Naive thymus-derived CD8-positive, alpha-beta T cell (primary cell): Measurements from ENCODE around the gene CD1B. TPM values are rescaled to one million over a fixed set of nuclear protein-coding genes. Genes with fewer than 3 reads are reported as not detected.
"Not testable (repeated sequence)": the region's sequence is repeated elsewhere in the genome, so short reads cannot be mapped to it uniquely, and the experiment has no call there.

Experiments used
- ATAC-seq, 2 donors: fragments of 150-1000 bp; cut with Tn5 transposase in 1 of 2; sonication (Bioruptor Pico), chemical (Tn5 transposase) in 1 of 2; 1 replicate in 1 of 2; 2 replicates in 1 of 2; pipeline ENCODE4 v1.10.0; 2021; ENCODE audit warnings: mild to moderate bottlenecking in 2 of 2, moderate library complexity in 2 of 2
- POLR2A ChIA-PET: fragments of 350-600 bp; sonication (Branson Sonifier 250); formaldehyde crosslinking; loops from one replicate; lab custom pipeline; 2021; ENCODE audit warnings: antibody characterized with exemption; lab: Charles Lee
- DNase-seq, 10 donors: peaks; one replicate each; pipeline versions ENCODE4 v3.0.0 to v3.0.0-alpha.2; 2020 to 2022
- H3K27ac Mint-ChIP-seq, 10 donors: one replicate each; pipeline ENCODE4 v1.8.0; 2020 to 2022; ENCODE audit warnings: mild to moderate bottlenecking in 10 of 10, mixed read lengths in 10 of 10, moderate library complexity in 4 of 10, inconsistent platforms in 1 of 10
- H3K27me3 Mint-ChIP-seq, 5 donors: one replicate each; pipeline ENCODE4 v1.8.0; 2021 to 2022; ENCODE audit warnings: mixed read lengths in 5 of 5
- H3K36me3 Mint-ChIP-seq, 3 donors: one replicate each; pipeline ENCODE4 v1.8.0; 2020 to 2022; ENCODE audit warnings: mixed read lengths in 3 of 3, mild to moderate bottlenecking in 2 of 3, inconsistent platforms in 1 of 3
- H3K4me1 Mint-ChIP-seq, 4 donors: one replicate each; pipeline ENCODE4 v1.8.0; 2021 to 2022; ENCODE audit warnings: mixed read lengths in 4 of 4
- H3K4me3 Mint-ChIP-seq, 10 donors: one replicate each; pipeline ENCODE4 v1.8.0; 2020 to 2022; ENCODE audit warnings: mild to moderate bottlenecking in 10 of 10, mixed read lengths in 10 of 10, moderate library complexity in 6 of 10, inconsistent platforms in 1 of 10
- H3K9me3 Mint-ChIP-seq, 9 donors: one replicate each; pipeline ENCODE4 v1.8.0; 2020 to 2022; ENCODE audit warnings: mixed read lengths in 9 of 9, mild to moderate bottlenecking in 3 of 9, inconsistent platforms in 1 of 9, moderate library complexity in 1 of 9
- polyA plus RNA-seq, 3 donors: library from polyadenylated mRNA; unstranded; fragments of 300-500 nt; fragmentation: Illumina TruSeq; gene quantifications; one replicate each; pipeline ENCODE4 v1.2.3, GENCODE V29; 2021
- total RNA-seq, 8 experiments: library from RNA in 2 of 8; stranded (reverse) in 2 of 8; gene quantifications; one replicate each; pipeline ENCODE4 v1.2.3 and lab custom pipeline; 2021 to 2026

The CD1B gene
- total and polyA plus RNA-seq, 5 experiments from 2014 or later, result not detected

DNA sequence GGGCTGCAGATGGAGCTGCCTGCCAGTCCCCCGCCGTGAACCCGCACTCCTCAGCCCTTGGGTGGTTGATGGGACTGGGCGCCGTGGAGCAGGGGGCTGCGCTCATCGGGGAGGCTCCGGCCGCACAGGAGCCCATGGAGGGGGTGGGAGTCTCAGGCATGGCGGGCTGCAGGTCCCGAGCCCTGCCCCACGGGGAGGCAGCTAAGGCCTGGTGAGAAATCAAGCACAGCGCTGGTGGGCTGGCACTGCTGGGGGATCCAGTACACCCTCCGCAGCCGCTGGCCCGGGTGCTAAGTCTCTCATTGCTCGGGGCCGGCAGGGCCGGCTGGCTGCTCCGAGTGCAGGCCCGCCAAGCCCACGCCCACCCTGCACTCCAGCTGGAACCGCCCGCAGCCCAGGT, 17.6 kb upstream of the CD1B start:
- Mint-ChIP-seq H3K9me3 (peaks cover 0 to 16% (median 6%) of the 10 kb centered on the region in 9 donors), H3K27me3 (peaks cover 4 to 10% (median 9%) of the 10 kb centered on the region in 5 donors)
- H3K27ac Mint-ChIP-seq, H3K4me3 Mint-ChIP-seq, H3K4me1 Mint-ChIP-seq, ATAC-seq, H3K36me3 Mint-ChIP-seq, DNase-seq, POLR2A ChIA-PET: not testable (repeated sequence)

- H3K27ac Mint-ChIP-seq, H3K36me3 Mint-ChIP-seq, ATAC-seq, POLR2A ChIA-PET, H3K4me3 Mint-ChIP-seq: not testable (repeated sequence)
- Mint-ChIP-seq H3K27me3 (peaks cover 4 to 11% (median 7%) of the 10 kb centered on the region in 5 donors), H3K4me1 (peaks cover 0 to 25% (median 8%) of the 10 kb centered on the region in 4 donors), H3K9me3 (peaks cover 0 to 26% (median 14%) of the 10 kb centered on the region in 9 donors)
- DNase-seq, result peak in 1 of 10 donors; percentile 46
Measured at GRCh38 chr1:158336413-158336812, 5.1 kb upstream of the CD1B start.

GRCh38 chr1:158335213-158335532, 3.8 kb upstream of the CD1B start:
- Mint-ChIP-seq H3K9me3 (peaks cover 0 to 26% (median 10%) of the 10 kb centered on the region in 9 donors), H3K27me3 (peaks cover 4 to 11% (median 7%) of the 10 kb centered on the region in 5 donors), H3K4me1 (peaks cover 0 to 25% (median 8%) of the 10 kb centered on the region in 4 donors), H3K27ac (no peak overlapping the region), H3K4me3 (no peak overlapping the region), H3K36me3 (peaks cover 0 to 8% (median 6%) of the 10 kb centered on the region in 3 donors)
- no peak for ATAC-seq
- no peak for DNase-seq
- POLR2A ChIA-PET, result no interaction called here

DNA sequence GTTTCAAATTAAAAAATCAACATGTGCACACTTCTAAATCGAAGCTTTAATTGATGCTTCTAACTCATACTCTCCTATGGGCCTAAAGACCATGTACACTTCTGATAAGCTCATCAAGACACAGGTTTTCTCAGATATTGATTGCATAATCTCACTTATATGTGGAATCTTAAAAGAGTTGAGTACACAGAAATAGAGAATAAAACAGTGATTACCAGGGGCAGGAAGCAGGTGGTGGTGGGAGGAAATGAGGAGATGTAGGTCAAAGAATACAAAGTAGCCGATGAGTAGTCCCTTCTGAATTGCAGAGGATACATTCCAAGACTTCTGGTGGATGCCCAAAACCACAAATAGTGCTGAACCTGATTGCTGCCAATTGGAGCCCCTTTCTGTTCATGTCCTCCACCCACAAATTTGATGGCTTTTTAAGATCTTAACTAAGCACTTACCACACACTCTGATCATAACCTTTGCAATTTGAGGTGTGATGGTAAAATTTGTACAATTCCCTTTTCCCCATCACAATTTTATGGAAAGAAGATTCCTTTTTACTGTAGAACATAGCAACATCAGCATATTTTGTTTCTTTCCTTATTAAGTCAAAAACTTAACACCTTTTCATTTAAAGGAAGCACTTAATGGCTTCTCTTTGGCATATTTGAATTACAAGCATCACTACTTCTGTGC, 3.3 kb upstream of the CD1B start:
- Mint-ChIP-seq H3K4me1 (peaks cover 0 to 25% (median 8%) of the 10 kb centered on the region in 4 donors), H3K36me3 (peaks cover 0 to 8% (median 6%) of the 10 kb centered on the region in 3 donors), H3K27me3 (peaks cover 4 to 11% (median 7%) of the 10 kb centered on the region in 5 donors), H3K4me3 (no peak overlapping the region), H3K9me3 (peaks cover 0 to 26% (median 10%) of the 10 kb centered on the region in 9 donors), H3K27ac (no peak overlapping the region)
- POLR2A ChIA-PET, result interaction anchor here (0.6 kb wide), 1 partner anchor 153 kb away, joined by 3 read pairs; no protein-coding TSS in a partner anchor
- no peak for DNase-seq
- ATAC-seq, result no peak

- Mint-ChIP-seq H3K27ac (peak overlapping the region in 1 of 10 donors; percentile 19), H3K9me3 (peaks cover 0 to 18% (median 5%) of the 10 kb centered on the region in 9 donors), H3K4me3 (peak overlapping the region in 1 of 10 donors; percentile 26), H3K4me1 (peaks cover 0 to 25% (median 8%) of the 10 kb centered on the region in 4 donors), H3K36me3 (peaks cover 0 to 6% (median 4%) of the 10 kb centered on the region in 3 donors), H3K27me3 (peaks cover 4 to 11% (median 7%) of the 10 kb centered on the region in 5 donors)
- ATAC-seq, result no peak
- no peak for DNase-seq
- POLR2A ChIA-PET, result interaction anchor here (0.6 kb wide), 1 partner anchor 154 kb away, joined by 3 read pairs; no protein-coding TSS in a partner anchor
Measured at GRCh38 chr1:158333405-158334155, 2.2 kb upstream of the CD1B start.

DNA sequence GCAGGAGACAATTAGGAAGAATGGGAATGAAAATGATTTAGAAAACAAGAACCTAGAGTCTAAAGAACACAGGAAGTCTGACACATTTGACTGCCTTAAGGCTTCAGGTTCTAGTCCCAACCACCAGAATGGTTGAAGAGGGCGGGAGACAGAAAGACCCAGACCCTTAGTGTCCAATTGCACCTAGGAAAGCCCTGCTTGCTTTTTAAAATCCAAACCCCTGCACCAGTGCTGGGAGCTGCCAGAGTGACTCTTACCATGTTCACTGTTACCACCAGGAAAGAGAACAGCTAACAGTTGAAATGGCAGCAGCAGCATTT, 265 bp downstream of the CD1B start:
- ATAC-seq, result no peak
- H3K36me3 Mint-ChIP-seq, result no peaks in the 10 kb centered on the region
- H3K27ac Mint-ChIP-seq, result no peak overlapping the region
- DNase-seq, result no peak
- H3K27me3 Mint-ChIP-seq, result peaks cover 1 to 11% (median 5%) of the 10 kb centered on the region in 5 donors
- POLR2A ChIA-PET, result no interaction called here
- peaks cover 0 to 2% (median 0%) of the 10 kb centered on the region in 9 donors for H3K9me3 Mint-ChIP-seq
- peaks cover 0 to 22% (median 8%) of the 10 kb centered on the region in 4 donors for H3K4me1 Mint-ChIP-seq
- H3K4me3 Mint-ChIP-seq, result no peak overlapping the region

DNA sequence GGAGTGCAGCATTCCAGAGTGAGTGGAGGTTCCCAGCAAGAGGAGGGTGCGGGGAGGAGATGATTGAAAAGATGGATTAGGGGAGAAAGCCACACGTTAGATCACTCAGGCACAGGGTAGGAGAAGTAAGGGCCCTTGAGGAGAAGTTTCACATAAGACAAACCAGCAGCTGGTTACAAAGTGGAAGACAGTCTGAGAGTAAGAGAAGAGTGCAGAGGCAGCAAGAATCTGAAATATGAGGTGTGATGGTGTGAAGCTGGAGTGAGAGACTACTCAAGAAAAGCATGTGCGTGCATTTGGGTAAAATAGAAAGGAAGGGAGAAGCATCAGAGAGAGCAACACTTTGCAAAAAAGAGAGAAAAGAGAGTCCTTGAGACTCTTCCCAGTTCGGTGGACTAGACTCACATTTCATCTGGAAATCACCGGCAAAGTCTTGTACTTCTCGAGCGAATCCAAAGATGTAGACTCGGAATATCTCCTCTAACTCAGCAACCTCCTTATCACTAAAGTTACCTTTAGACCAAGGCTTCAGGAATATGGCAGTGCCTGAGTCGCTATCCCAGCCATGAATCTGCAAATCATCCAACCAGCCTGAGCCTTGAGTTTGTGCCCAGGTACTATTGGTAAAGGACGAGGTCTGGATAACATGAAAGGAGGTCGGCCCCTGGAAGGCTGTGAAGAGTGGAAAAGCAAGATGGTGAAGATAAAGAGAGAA, 783 bp downstream of the CD1B start:
- H3K27me3 Mint-ChIP-seq, result peaks cover 3 to 11% (median 7%) of the 10 kb centered on the region in 5 donors
- ATAC-seq, result no peak

GRCh38 chr1:158329733-158330132, 1.6 kb downstream of the CD1B start:
- ATAC-seq (no peak), DNase-seq (peak in 1 of 10 donors; percentile 6)
- no peaks in the 10 kb centered on the region for H3K9me3 Mint-ChIP-seq
- peaks cover 3 to 11% (median 8%) of the 10 kb centered on the region in 5 donors for H3K27me3 Mint-ChIP-seq
- POLR2A ChIA-PET, result no interaction called here
- peaks cover 0 to 18% (median 8%) of the 10 kb centered on the region in 4 donors for H3K4me1 Mint-ChIP-seq
- H3K27ac Mint-ChIP-seq, result no peak overlapping the region
- no peaks in the 10 kb centered on the region for H3K36me3 Mint-ChIP-seq
- no peak overlapping the region for H3K4me3 Mint-ChIP-seq

More for the DNA sequence above, 783 bp downstream of the CD1B start:
- Mint-ChIP-seq H3K36me3 (no peaks in the 10 kb centered on the region), H3K27ac (no peak overlapping the region), H3K4me3 (no peak overlapping the region), H3K9me3 (no peaks in the 10 kb centered on the region), H3K4me1 (peaks cover 0 to 21% (median 8%) of the 10 kb centered on the region in 4 donors)
- POLR2A ChIA-PET, result no interaction called here
- DNase-seq, result no peak

DNA sequence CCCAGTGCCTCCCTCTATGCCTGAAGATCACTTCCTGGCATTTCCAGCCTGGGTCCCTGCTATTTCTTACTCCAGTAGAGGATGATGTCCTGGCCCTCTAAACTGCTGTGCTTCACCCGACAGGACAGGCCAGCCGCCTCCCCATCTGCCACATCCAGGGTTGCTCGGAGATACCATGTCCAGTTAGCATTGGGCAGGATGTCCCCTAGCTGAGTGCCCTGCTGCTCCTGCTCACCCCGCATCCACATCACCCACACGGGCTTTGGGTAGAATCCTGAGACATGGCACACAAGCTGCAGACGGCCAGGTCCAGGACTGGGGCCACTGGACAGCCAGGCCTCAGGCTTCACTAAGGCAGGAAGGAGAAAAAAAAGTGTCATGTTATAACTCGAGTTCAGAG, 2.0 kb downstream of the CD1B start:
- peaks cover 0 to 14% (median 6%) of the 10 kb centered on the region in 4 donors for H3K4me1 Mint-ChIP-seq
- no peak overlapping the region for H3K27ac Mint-ChIP-seq
- no peak overlapping the region for H3K4me3 Mint-ChIP-seq
- no peaks in the 10 kb centered on the region for H3K36me3 Mint-ChIP-seq
- no peaks in the 10 kb centered on the region for H3K9me3 Mint-ChIP-seq
- POLR2A ChIA-PET, result no interaction called here
- ATAC-seq (no peak), DNase-seq (no peak)
- H3K27me3 Mint-ChIP-seq, result peaks cover 3 to 16% (median 5%) of the 10 kb centered on the region in 5 donors

DNA sequence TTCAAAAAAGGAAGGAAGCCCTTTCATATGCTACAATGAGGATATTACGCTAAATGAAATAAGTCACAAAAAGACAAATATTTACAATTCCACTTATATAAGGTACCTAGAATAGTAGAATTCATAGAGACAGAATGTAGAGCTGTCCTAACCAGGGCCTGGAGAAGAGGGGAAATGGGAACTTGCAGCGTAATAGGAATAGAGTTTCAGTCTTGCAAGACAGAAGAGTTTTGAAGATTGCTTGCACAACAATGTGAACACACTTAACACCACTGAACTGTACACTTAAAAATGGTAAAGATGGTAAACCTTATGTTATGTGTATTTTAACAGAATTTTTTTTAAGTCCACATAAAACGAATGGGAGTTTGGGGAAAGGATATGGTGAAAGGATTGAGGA, 2.9 kb downstream of the CD1B start:
- Mint-ChIP-seq H3K4me3 (no peak overlapping the region), H3K4me1 (peaks cover 0 to 6% (median 2%) of the 10 kb centered on the region in 4 donors), H3K27me3 (peaks cover 3 to 17% (median 5%) of the 10 kb centered on the region in 5 donors), H3K9me3 (peaks cover 0 to 3% (median 0%) of the 10 kb centered on the region in 9 donors), H3K36me3 (peaks cover 0 to 3% (median 0%) of the 10 kb centered on the region in 3 donors), H3K27ac (no peak overlapping the region)
- POLR2A ChIA-PET, result no interaction called here
- DNase-seq (no peak), ATAC-seq (no peak)

GRCh38 chr1:158327481-158327880, 3.9 kb downstream of the CD1B start:
- Mint-ChIP-seq H3K36me3 (peaks cover 0 to 10% (median 0%) of the 10 kb centered on the region in 3 donors), H3K27me3 (peaks cover under 1 to 21% (median 10%) of the 10 kb centered on the region in 5 donors), H3K9me3 (peaks cover 0 to 13% (median 4%) of the 10 kb centered on the region in 9 donors), H3K4me1 (peaks cover 0 to 2% (median 0%) of the 10 kb centered on the region in 4 donors), H3K27ac (no peak overlapping the region), H3K4me3 (no peak overlapping the region)
- POLR2A ChIA-PET, result no interaction called here
- no peak for DNase-seq
- no peak for ATAC-seq

DNA sequence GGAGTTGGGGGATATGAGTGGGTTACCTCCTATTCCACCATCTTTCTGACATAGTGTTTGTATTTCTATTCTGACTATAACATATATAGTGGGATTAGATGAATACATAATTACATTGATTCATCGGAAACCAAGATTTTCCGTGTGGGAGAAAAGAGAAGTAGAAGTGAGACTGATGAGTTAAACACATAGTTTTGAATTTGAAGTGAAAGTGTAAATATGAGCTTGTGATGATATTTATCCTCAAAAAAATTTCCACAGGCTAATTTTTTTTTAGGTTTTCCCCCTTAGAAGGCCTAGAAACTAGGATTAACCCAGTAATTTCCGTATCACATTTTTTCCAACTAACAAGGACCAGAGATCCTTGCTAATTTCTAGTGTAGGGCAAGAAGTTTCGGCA, 6.9 kb downstream of the CD1B start:
- Mint-ChIP-seq H3K27me3 (peaks cover 2 to 22% (median 13%) of the 10 kb centered on the region in 5 donors), H3K36me3 (peaks cover 0 to 14% (median 0%) of the 10 kb centered on the region in 3 donors), H3K4me1 (peaks cover 0 to 5% (median 0%) of the 10 kb centered on the region in 4 donors), H3K9me3 (peaks cover 0 to 13% (median 7%) of the 10 kb centered on the region in 9 donors), H3K27ac (no peak overlapping the region), H3K4me3 (no peak overlapping the region)
- no peak for DNase-seq
- POLR2A ChIA-PET, result no interaction called here
- no peak for ATAC-seq
